ENCODE results near the gene SLC2A1.

- TF ChIP-seq POLR2AphosphoS5 (IDR thresholded peaks at IDR 0.05; ENCODE audit: control insufficient read depth, insufficient read depth, low read depth, low read length): no peak
- TF ChIP-seq POLR2A (conservative IDR thresholded peaks at IDR 0.05): no peak
- TF ChIP-seq MNT (conservative IDR thresholded peaks at IDR 0.05): no peak
- TF ChIP-seq CTCF (IDR thresholded peaks at IDR 0.05 in 2 of 3, conservative IDR thresholded peaks at IDR 0.05 in 1 of 3; ENCODE audit: insufficient read depth in 2 of 3, low read depth in 1 of 3, low read length in 3 of 3): no peak
- TF ChIP-seq ZNF778 (CRISPR knock-in tag; IDR thresholded peaks at IDR 0.05): no peak
- no peak for TF ChIP-seq ZBED1 (IDR thresholded peaks at IDR 0.05)
- no peak for TF ChIP-seq EGR1 (conservative IDR thresholded peaks at IDR 0.05)
Measured at GRCh38 chr1:42928859-42929258, 29.8 kb downstream of the SLC2A1 start.
